ENCODE results near the gene LAMA5. TPM values are rescaled to one million over a fixed set of nuclear protein-coding genes. Genes with fewer than 3 reads are reported as not detected.

LAMA5 gene
- total and polyA plus RNA-seq, 2 of the 8 experiments (the other 6 are each of a cell fraction or from before 2014, with no cell fraction given) = 34.4 to 225 TPM

DNA sequence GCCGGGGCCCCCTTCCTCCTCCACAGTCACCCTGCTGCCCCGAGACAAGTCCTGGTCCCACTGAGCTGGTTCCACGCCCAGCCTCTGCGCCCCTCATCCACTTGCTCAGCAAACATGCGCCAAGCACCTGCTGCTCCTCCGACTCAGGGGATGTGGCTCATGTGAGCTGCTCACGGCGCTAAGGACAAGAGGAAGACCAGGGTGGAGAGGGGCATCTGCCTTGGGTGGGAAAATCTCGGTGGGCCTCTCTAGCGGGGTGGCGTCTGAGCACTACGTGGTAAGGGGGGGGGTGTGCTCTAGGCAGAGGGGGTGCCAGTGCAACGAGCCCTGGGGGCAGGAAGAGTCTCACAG lies 4.5 kb downstream of the LAMA5 start (continued):
- no peak for TF ChIP-seq EP300 (IDR thresholded peaks at IDR 0.05; ENCODE audit: borderline replicate concordance in 1 of 2, low read depth in 2 of 2, low read length in 2 of 2)
- TF ChIP-seq HDAC6 (IDR thresholded peaks at IDR 0.05; ENCODE audit: low read depth, low read length) = no peak
- no peak for TF ChIP-seq KDM4A (IDR thresholded peaks at IDR 0.05; ENCODE audit: low read depth, low read length, severe bottlenecking)
- TF ChIP-seq, protein P1, sequence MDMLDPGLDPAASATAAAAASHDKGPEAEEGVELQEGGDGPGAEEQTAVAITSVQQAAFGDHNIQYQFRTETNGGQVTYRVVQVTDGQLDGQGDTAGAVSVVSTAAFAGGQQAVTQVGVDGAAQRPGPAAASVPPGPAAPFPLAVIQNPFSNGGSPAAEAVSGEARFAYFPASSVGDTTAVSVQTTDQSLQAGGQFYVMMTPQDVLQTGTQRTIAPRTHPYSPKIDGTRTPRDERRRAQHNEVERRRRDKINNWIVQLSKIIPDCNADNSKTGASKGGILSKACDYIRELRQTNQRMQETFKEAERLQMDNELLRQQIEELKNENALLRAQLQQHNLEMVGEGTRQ (IDR thresholded peaks at IDR 0.05; ENCODE audit: low read length) = no peak
- TF ChIP-seq RAD21 (IDR thresholded peaks at IDR 0.05 in 1 of 2, conservative IDR thresholded peaks at IDR 0.05 in 1 of 2; ENCODE audit: low read depth in 2 of 2, low read length in 2 of 2) = no peak
- TF ChIP-seq SP2 (IDR thresholded peaks at IDR 0.05; ENCODE audit: low read length) = no peak

Data from H1 (cell line).